COLO829 (cell line): ENCODE measurements around the gene CERS6.

Source experiments
- DNase-seq: peaks from one replicate; pipeline ENCODE4 v3.0.0; 2012; ENCODE audit warnings: low spot score

Gene CERS6

GRCh38 chr2:168602846-168603401 lies 146.9 kb downstream of the CERS6 start:
- no peak for DNase-seq

- no peak for DNase-seq
These were observed 147.4 kb downstream of the CERS6 start for GRCh38 chr2:168603439-168603961.

GRCh38 chr2:168604252-168604651 lies 148.2 kb downstream of the CERS6 start:
- no peak for DNase-seq

GRCh38 chr2:168607992-168608391 lies 151.9 kb downstream of the CERS6 start:
- no peak for DNase-seq

- no peak for DNase-seq
These were observed 152.7 kb downstream of the CERS6 start for GRCh38 chr2:168608796-168609195.

GRCh38 chr2:168611091-168611490 lies 155.0 kb downstream of the CERS6 start:
- no peak for DNase-seq

- no peak for DNase-seq
These were observed 156.0 kb downstream of the CERS6 start for GRCh38 chr2:168611896-168612650.

GRCh38 chr2:168612719-168613118 lies 156.6 kb downstream of the CERS6 start:
- DNase-seq, result no peak

- no peak for DNase-seq
These were observed 157.5 kb downstream of the CERS6 start for GRCh38 chr2:168613551-168613950.

GRCh38 chr2:168614172-168615018 lies 158.3 kb downstream of the CERS6 start:
- no peak for DNase-seq

- no peak for DNase-seq
These were observed 164.5 kb downstream of the CERS6 start for GRCh38 chr2:168620554-168620953.

GRCh38 chr2:168622559-168622958 lies 166.5 kb downstream of the CERS6 start:
- no peak for DNase-seq

- no peak for DNase-seq
These were observed 168.0 kb downstream of the CERS6 start for GRCh38 chr2:168624028-168624427.

GRCh38 chr2:168626096-168626495 lies 170.0 kb downstream of the CERS6 start:
- DNase-seq, result no peak

- no peak for DNase-seq
These were observed 170.6 kb downstream of the CERS6 start for GRCh38 chr2:168626647-168627046.

GRCh38 chr2:168632709-168633121 lies 176.6 kb downstream of the CERS6 start:
- DNase-seq, result no peak

- no peak for DNase-seq
These were observed 177.1 kb downstream of the CERS6 start for GRCh38 chr2:168633200-168633599.

- DNase-seq, result no peak
These were observed 177.8 kb downstream of the CERS6 start for GRCh38 chr2:168633895-168634294.

GRCh38 chr2:168635065-168635577 lies 179.0 kb downstream of the CERS6 start:
- no peak for DNase-seq

GRCh38 chr2:168639018-168639417 lies 182.9 kb downstream of the CERS6 start:
- no peak for DNase-seq

- DNase-seq, result no peak
These were observed 183.4 kb downstream of the CERS6 start for GRCh38 chr2:168639441-168639898.

- DNase-seq, result no peak
These were observed 184.0 kb downstream of the CERS6 start for GRCh38 chr2:168640039-168640438.
